ENCODE measurements around the gene ALG12. TPM values are rescaled to one million over a fixed set of nuclear protein-coding genes. Genes with fewer than 3 reads are reported as not detected.
A peak's percentile ranks its signal among the peaks of the same experiment; 100 is the strongest.

The ALG12 gene
- total and polyA plus RNA-seq, 2 of the 13 experiments (the other 11 are each of a cell fraction or from before 2014, with no cell fraction given), result 7.8 to 15.8 TPM

DNA sequence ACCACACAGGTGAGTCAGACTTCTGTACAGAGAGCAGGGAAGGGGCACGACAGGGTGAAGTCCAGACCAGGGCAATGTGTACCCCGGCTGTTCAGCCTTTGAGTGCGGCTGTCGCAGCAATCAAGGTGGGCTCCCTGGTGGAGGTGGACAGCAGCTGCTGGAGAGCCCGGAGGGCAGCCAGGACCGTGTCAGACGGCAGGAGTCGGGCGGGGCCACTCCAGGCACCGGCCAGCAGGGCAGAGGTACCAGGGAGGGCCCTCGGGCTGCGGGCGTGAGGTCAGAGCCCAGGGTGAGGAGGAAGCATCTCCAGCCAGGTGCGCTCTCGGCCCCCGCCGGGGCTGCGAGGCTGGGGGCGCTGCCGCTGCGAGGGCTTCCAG lies 41.5 kb upstream of the ALG12 start (continued):
- TF ChIP-seq, protein P1, sequence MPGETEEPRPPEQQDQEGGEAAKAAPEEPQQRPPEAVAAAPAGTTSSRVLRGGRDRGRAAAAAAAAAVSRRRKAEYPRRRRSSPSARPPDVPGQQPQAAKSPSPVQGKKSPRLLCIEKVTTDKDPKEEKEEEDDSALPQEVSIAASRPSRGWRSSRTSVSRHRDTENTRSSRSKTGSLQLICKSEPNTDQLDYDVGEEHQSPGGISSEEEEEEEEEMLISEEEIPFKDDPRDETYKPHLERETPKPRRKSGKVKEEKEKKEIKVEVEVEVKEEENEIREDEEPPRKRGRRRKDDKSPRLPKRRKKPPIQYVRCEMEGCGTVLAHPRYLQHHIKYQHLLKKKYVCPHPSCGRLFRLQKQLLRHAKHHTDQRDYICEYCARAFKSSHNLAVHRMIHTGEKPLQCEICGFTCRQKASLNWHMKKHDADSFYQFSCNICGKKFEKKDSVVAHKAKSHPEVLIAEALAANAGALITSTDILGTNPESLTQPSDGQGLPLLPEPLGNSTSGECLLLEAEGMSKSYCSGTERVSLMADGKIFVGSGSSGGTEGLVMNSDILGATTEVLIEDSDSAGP (CRISPR knock-in tag; IDR thresholded peaks at IDR 0.05; ENCODE audit: borderline replicate concordance), result peak; percentile 86
- TF ChIP-seq, protein P2, sequence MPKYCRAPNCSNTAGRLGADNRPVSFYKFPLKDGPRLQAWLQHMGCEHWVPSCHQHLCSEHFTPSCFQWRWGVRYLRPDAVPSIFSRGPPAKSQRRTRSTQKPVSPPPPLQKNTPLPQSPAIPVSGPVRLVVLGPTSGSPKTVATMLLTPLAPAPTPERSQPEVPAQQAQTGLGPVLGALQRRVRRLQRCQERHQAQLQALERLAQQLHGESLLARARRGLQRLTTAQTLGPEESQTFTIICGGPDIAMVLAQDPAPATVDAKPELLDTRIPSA (CRISPR knock-in tag; IDR thresholded peaks at IDR 0.05; ENCODE audit: borderline replicate concordance), result no peak
- TF ChIP-seq CREM (IDR thresholded peaks at IDR 0.05) (0 out of 2 replicates have a peak, but pooled peaks have one; percentile 7), CREM (CRISPR knock-in tag; IDR thresholded peaks at IDR 0.05) (no peak), CCAR2 (optimal IDR thresholded peaks at IDR 0.05; ENCODE audit: low read depth, low read length) (no peak), TEAD2 (CRISPR knock-in tag; IDR thresholded peaks at IDR 0.05) (0 out of 2 replicates have a peak, but pooled peaks have one; percentile 62), RAD21 (CRISPR knock-in tag; IDR thresholded peaks at IDR 0.05) (peak; percentile 58), SMAD9 (CRISPR knock-in tag; IDR thresholded peaks at IDR 0.05) (no peak), NCOA1 (CRISPR knock-in tag; IDR thresholded peaks at IDR 0.05) (peak; percentile 34; the same call in 1 of the 2 replicates), HNRNPK (IDR thresholded peaks at IDR 0.05; ENCODE audit: low read depth, low read length, poor library complexity, severe bottlenecking) (no peak)
- TF ChIP-seq, protein P3, sequence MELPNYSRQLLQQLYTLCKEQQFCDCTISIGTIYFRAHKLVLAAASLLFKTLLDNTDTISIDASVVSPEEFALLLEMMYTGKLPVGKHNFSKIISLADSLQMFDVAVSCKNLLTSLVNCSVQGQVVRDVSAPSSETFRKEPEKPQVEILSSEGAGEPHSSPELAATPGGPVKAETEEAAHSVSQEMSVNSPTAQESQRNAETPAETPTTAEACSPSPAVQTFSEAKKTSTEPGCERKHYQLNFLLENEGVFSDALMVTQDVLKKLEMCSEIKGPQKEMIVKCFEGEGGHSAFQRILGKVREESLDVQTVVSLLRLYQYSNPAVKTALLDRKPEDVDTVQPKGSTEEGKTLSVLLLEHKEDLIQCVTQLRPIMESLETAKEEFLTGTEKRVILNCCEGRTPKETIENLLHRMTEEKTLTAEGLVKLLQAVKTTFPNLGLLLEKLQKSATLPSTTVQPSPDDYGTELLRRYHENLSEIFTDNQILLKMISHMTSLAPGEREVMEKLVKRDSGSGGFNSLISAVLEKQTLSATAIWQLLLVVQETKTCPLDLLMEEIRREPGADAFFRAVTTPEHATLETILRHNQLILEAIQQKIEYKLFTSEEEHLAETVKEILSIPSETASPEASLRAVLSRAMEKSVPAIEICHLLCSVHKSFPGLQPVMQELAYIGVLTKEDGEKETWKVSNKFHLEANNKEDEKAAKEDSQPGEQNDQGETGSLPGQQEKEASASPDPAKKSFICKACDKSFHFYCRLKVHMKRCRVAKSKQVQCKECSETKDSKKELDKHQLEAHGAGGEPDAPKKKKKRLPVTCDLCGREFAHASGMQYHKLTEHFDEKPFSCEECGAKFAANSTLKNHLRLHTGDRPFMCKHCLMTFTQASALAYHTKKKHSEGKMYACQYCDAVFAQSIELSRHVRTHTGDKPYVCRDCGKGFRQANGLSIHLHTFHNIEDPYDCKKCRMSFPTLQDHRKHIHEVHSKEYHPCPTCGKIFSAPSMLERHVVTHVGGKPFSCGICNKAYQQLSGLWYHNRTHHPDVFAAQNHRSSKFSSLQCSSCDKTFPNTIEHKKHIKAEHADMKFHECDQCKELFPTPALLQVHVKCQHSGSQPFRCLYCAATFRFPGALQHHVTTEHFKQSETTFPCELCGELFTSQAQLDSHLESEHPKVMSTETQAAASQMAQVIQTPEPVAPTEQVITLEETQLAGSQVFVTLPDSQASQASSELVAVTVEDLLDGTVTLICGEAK (IDR thresholded peaks at IDR 0.05), result no peak
- TF ChIP-seq, protein P3 (CRISPR knock-in tag; IDR thresholded peaks at IDR 0.05), result peak; percentile 68; the same call in 1 of the 2 replicates
- TF ChIP-seq, protein P4, sequence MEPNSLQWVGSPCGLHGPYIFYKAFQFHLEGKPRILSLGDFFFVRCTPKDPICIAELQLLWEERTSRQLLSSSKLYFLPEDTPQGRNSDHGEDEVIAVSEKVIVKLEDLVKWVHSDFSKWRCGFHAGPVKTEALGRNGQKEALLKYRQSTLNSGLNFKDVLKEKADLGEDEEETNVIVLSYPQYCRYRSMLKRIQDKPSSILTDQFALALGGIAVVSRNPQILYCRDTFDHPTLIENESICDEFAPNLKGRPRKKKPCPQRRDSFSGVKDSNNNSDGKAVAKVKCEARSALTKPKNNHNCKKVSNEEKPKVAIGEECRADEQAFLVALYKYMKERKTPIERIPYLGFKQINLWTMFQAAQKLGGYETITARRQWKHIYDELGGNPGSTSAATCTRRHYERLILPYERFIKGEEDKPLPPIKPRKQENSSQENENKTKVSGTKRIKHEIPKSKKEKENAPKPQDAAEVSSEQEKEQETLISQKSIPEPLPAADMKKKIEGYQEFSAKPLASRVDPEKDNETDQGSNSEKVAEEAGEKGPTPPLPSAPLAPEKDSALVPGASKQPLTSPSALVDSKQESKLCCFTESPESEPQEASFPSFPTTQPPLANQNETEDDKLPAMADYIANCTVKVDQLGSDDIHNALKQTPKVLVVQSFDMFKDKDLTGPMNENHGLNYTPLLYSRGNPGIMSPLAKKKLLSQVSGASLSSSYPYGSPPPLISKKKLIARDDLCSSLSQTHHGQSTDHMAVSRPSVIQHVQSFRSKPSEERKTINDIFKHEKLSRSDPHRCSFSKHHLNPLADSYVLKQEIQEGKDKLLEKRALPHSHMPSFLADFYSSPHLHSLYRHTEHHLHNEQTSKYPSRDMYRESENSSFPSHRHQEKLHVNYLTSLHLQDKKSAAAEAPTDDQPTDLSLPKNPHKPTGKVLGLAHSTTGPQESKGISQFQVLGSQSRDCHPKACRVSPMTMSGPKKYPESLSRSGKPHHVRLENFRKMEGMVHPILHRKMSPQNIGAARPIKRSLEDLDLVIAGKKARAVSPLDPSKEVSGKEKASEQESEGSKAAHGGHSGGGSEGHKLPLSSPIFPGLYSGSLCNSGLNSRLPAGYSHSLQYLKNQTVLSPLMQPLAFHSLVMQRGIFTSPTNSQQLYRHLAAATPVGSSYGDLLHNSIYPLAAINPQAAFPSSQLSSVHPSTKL (CRISPR knock-in tag; IDR thresholded peaks at IDR 0.05), result no peak
